ENCODE measurements around the gene EFCAB8. TPM values are rescaled to one million over a fixed set of nuclear protein-coding genes. Genes with fewer than 3 reads are reported as not detected.
A peak's percentile ranks its signal among the peaks of the same experiment; 100 is the strongest.
"Not testable (repeated sequence)": the region's sequence is repeated elsewhere in the genome, so short reads cannot be mapped to it uniquely, and the experiment has no call there.

Gene EFCAB8
- total RNA-seq, 2 experiments from 2014 or later: 0.24 to 0.83 TPM

- no peak for DNase-seq
- H3K4me3 Mint-ChIP-seq: no peak overlapping the region
- H3K27ac Mint-ChIP-seq: no peak overlapping the region
- H3K36me3 Mint-ChIP-seq: no peaks in the 10 kb centered on the region
- POLR2A ChIA-PET: no interaction called here
- H3K4me1 Mint-ChIP-seq (ENCODE audit: low read depth): no peaks in the 10 kb centered on the region
- H3K9me3 Mint-ChIP-seq: no peaks in the 10 kb centered on the region
- CTCF ChIA-PET: interaction anchor here (0.7 to 0.8 kb wide), 2 partner anchors 9 to 100 kb away, joined by 3 to 4 read pairs; no protein-coding TSS in a partner anchor
- H3K27me3 Mint-ChIP-seq: no peaks in the 10 kb centered on the region
- intact Hi-C loops (cut with micrococcal nuclease): no loop called here
These were observed 33.4 kb downstream of the EFCAB8 start for GRCh38 chr20:32891926-32892660.

- Mint-ChIP-seq H3K36me3 (no peaks in the 10 kb centered on the region), H3K27ac (no peak overlapping the region), H3K4me3 (no peak overlapping the region), H3K4me1 (ENCODE audit: low read depth) (no peaks in the 10 kb centered on the region), H3K27me3 (no peaks in the 10 kb centered on the region), H3K9me3 (no peaks in the 10 kb centered on the region)
- intact Hi-C loops (cut with micrococcal nuclease): loop anchor here (1.0 kb wide), 1 partner anchor 103 kb away; no protein-coding TSS in a partner anchor
- no peak for DNase-seq
- ChIA-PET POLR2A (no interaction called here), CTCF (interaction anchor here (1.3 to 1.7 kb wide), 2 partner anchors 104 to 115 kb away, joined by 4 to 5 read pairs; no protein-coding TSS in a partner anchor)
These were observed 34.7 kb downstream of the EFCAB8 start for GRCh38 chr20:32893263-32894025.

- Mint-ChIP-seq H3K36me3 (no peaks in the 10 kb centered on the region), H3K27me3 (no peaks in the 10 kb centered on the region), H3K9me3 (no peaks in the 10 kb centered on the region), H3K4me1 (ENCODE audit: low read depth) (no peaks in the 10 kb centered on the region), H3K27ac (no peak overlapping the region), H3K4me3 (no peak overlapping the region)
- POLR2A ChIA-PET: no interaction called here
- CTCF ChIA-PET: interaction anchor here (0.9 to 1.7 kb wide), 5 partner anchors 12 to 116 kb away, joined by 3 to 5 read pairs (median 4); no protein-coding TSS in a partner anchor
- DNase-seq: peak; percentile 48
- intact Hi-C loops (cut with micrococcal nuclease): loop anchor here (1.0 kb wide), 1 partner anchor 104 kb away; no protein-coding TSS in a partner anchor
These were observed 35.3 kb downstream of the EFCAB8 start for GRCh38 chr20:32894026-32894483.

GRCh38 chr20:32894711-32895355, 36.1 kb downstream of the EFCAB8 start:
- intact Hi-C loops (cut with micrococcal nuclease): loop anchor here (1.0 kb wide), 1 partner anchor 105 kb away; no protein-coding TSS in a partner anchor
- Mint-ChIP-seq H3K4me1 (ENCODE audit: low read depth) (no peaks in the 10 kb centered on the region), H3K27me3 (no peaks in the 10 kb centered on the region), H3K9me3 (no peaks in the 10 kb centered on the region), H3K4me3 (no peak overlapping the region), H3K27ac (no peak overlapping the region), H3K36me3 (no peaks in the 10 kb centered on the region)
- ChIA-PET POLR2A (no interaction called here), CTCF (interaction anchor here (0.9 to 1.7 kb wide), 5 partner anchors 11 to 116 kb away, joined by 3 to 5 read pairs (median 4); no protein-coding TSS in a partner anchor)
- no peak for DNase-seq

GRCh38 chr20:32896521-32897280, 38.0 kb downstream of the EFCAB8 start:
- no peak for DNase-seq
- intact Hi-C loops (cut with micrococcal nuclease): no loop called here
- CTCF ChIA-PET: interaction anchor here (1.0 to 1.2 kb wide), 3 partner anchors 108 to 395 kb away, joined by 3 to 4 read pairs (median 3); no protein-coding TSS in a partner anchor
- no peaks in the 10 kb centered on the region for H3K27me3 Mint-ChIP-seq
- POLR2A ChIA-PET: no interaction called here
- no peaks in the 10 kb centered on the region for H3K9me3 Mint-ChIP-seq
- no peaks in the 10 kb centered on the region for H3K36me3 Mint-ChIP-seq
- no peaks in the 10 kb centered on the region for H3K4me1 Mint-ChIP-seq (ENCODE audit: low read depth)
- H3K27ac Mint-ChIP-seq: no peak overlapping the region
- no peak overlapping the region for H3K4me3 Mint-ChIP-seq

GRCh38 chr20:32898729-32899128, 40.0 kb downstream of the EFCAB8 start:
- Mint-ChIP-seq H3K4me1 (ENCODE audit: low read depth) (peaks cover 7% of the 10 kb centered on the region), H3K4me3 (no peak overlapping the region), H3K27ac (no peak overlapping the region), H3K9me3 (no peaks in the 10 kb centered on the region), H3K27me3 (no peaks in the 10 kb centered on the region), H3K36me3 (no peaks in the 10 kb centered on the region)
- intact Hi-C loops (cut with micrococcal nuclease): no loop called here
- CTCF ChIA-PET: no interaction called here
- POLR2A ChIA-PET: no interaction called here
- no peak for DNase-seq

GRCh38 chr20:32902456-32903420, 44.0 kb downstream of the EFCAB8 start:
- H3K27me3 Mint-ChIP-seq: no peaks in the 10 kb centered on the region
- intact Hi-C loops (cut with micrococcal nuclease): loop anchor here (1.0 to 5.0 kb wide), 4 partner anchors 43 to 194 kb away; partner anchors contain the start of gene BPIFB4
- no peaks in the 10 kb centered on the region for H3K9me3 Mint-ChIP-seq
- H3K4me1 Mint-ChIP-seq (ENCODE audit: low read depth): peaks cover 16% of the 10 kb centered on the region
- peak; percentile 79 for DNase-seq
- no peaks in the 10 kb centered on the region for H3K36me3 Mint-ChIP-seq
- ChIA-PET POLR2A (no interaction called here), CTCF (interaction anchor here (0.6 to 3.6 kb wide), 32 partner anchors 9 to 452 kb away, joined by 3 to 64 read pairs (median 4); partner anchors contain the start of genes BPIFB2 and SUN5)
- H3K27ac Mint-ChIP-seq: no peak overlapping the region
- H3K4me3 Mint-ChIP-seq: no peak overlapping the region

- H3K27me3 Mint-ChIP-seq: no peaks in the 10 kb centered on the region
- H3K36me3 Mint-ChIP-seq: no peaks in the 10 kb centered on the region
- no peaks in the 10 kb centered on the region for H3K9me3 Mint-ChIP-seq
- intact Hi-C loops (cut with micrococcal nuclease): loop anchor here (5.0 kb wide), 1 partner anchor 174 kb away; the partner anchor contains the start of gene BPIFB4
- CTCF ChIA-PET: interaction anchor here (1.2 to 3.6 kb wide), 4 partner anchors 42 to 193 kb away, joined by 4 to 18 read pairs (median 7); partner anchors contain the start of gene SUN5
- H3K4me3 Mint-ChIP-seq: no peak overlapping the region
- no peak for DNase-seq
- H3K4me1 Mint-ChIP-seq (ENCODE audit: low read depth): peaks cover 16% of the 10 kb centered on the region
- H3K27ac Mint-ChIP-seq: no peak overlapping the region
- POLR2A ChIA-PET: no interaction called here
These were observed 45.0 kb downstream of the EFCAB8 start for GRCh38 chr20:32903666-32904175.

- H3K27ac Mint-ChIP-seq, H3K9me3 Mint-ChIP-seq, POLR2A ChIA-PET, H3K27me3 Mint-ChIP-seq, DNase-seq, H3K4me3 Mint-ChIP-seq, H3K36me3 Mint-ChIP-seq: not testable (repeated sequence)
- CTCF ChIA-PET: interaction anchor here (1.2 to 3.6 kb wide), 4 partner anchors 41 to 192 kb away, joined by 4 to 18 read pairs (median 7); partner anchors contain the start of gene SUN5
- H3K4me1 Mint-ChIP-seq (ENCODE audit: low read depth): peaks cover 16% of the 10 kb centered on the region
- intact Hi-C loops (cut with micrococcal nuclease): loop anchor here (5.0 kb wide), 1 partner anchor 173 kb away; the partner anchor contains the start of gene BPIFB4
These were observed 46.0 kb downstream of the EFCAB8 start for GRCh38 chr20:32904678-32905077.

GRCh38 chr20:32906200-32906599, 47.5 kb downstream of the EFCAB8 start:
- no peak for DNase-seq
- no peak overlapping the region for H3K4me3 Mint-ChIP-seq

More at GRCh38 chr20:32906200-32906599, 47.5 kb downstream of the EFCAB8 start:
- POLR2A ChIA-PET: no interaction called here
- Mint-ChIP-seq H3K27me3 (no peaks in the 10 kb centered on the region), H3K9me3 (no peaks in the 10 kb centered on the region), H3K36me3 (no peaks in the 10 kb centered on the region), H3K27ac (no peak overlapping the region), H3K4me1 (ENCODE audit: low read depth) (peaks cover 16% of the 10 kb centered on the region)
- CTCF ChIA-PET: interaction anchor here (0.7 to 3.6 kb wide), 5 partner anchors 12 to 99 kb away, joined by 3 to 18 read pairs (median 3); partner anchors contain the start of gene SUN5
- intact Hi-C loops (cut with micrococcal nuclease): no loop called here

Measured in activated CD4-positive, alpha-beta memory T cell treated with anti-CD3 and anti-CD28 coated beads for 36 hours (primary cell).